Measurements from ENCODE around the gene EEF1A2.

GRCh38 chr20:63530788-63531160 lies 31.9 kb upstream of the EEF1A2 start:
- TF ChIP-seq EP300 (IDR thresholded peaks at IDR 0.05; ENCODE audit: borderline replicate concordance) (no peak), NFIC (IDR thresholded peaks at IDR 0.05) (no peak), TAF1 (IDR thresholded peaks at IDR 0.05; ENCODE audit: low read depth) (no peak), CREB1 (IDR thresholded peaks at IDR 0.05; ENCODE audit: low read depth) (no peak), FOXM1 (IDR thresholded peaks at IDR 0.05; ENCODE audit: borderline replicate concordance, low read depth) (no peak), USF1 (IDR thresholded peaks at IDR 0.05) (no peak), MAX (IDR thresholded peaks at IDR 0.05) (no peak)
